GM18505 (cell line): Measurements from ENCODE around the gene CST6.
"Not testable (repeated sequence)": the region's sequence is repeated elsewhere in the genome, so short reads cannot be mapped to it uniquely, and the experiment has no call there.

Experiments used
- ATAC-seq: cut with Tn5 transposase; IDR thresholded peaks from one replicate; pipeline ENCODE4 v1.9.1; 2021; ENCODE audit not compliant: unreplicated experiment
- POLR2A ChIP-seq: IDR thresholded peaks from 4 replicates; pipeline ENCODE4 v1.6.1; 2011; ENCODE audit warnings: borderline replicate concordance; ENCODE audit not compliant: insufficient read depth, insufficient read length; ENCODE audit errors: extremely low read depth

CST6 gene

DNA sequence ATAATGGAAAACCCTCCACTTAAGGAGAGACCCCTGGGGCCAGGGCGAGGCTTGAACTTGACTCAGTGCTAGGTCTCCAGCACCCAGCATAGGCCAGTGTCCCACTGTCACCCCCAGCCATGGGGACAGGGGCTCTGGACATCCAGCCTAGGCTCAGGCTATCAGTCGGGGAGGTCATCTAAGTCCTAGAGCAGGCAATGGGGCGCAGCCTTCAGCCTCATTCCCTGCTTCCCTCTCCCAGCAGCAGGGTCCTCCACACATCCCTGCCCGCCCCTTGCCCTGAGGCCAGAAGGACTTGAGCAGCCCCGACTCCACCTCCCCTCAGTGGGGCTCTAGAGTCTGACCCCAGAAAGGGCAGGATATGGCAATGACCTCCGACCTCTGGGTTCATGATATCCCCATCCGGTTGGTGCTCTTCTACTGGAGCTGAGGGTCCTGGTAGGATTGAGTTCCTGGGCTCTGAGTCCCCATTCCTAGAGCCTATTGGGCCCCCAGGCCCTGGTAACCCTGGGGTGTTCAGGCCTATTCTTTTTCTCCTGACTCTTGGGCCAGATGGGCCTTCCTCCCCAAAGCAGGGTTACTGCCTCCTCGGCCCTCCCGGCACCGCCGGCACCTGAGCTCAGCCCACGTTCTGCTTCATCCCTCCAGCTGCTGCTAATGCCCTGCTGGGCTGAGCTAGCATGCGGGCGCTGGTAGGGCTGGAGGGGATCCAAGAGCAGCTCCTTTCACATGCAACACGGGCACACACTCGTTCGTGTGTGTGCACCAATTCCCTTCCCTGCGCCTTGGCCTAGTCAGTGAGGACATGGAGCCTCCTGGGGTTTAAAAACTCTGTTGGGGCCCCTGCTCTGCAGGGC lies 4.4 kb downstream of the CST6 start:
- no peak for TF ChIP-seq POLR2A
- ATAC-seq = no peak

DNA sequence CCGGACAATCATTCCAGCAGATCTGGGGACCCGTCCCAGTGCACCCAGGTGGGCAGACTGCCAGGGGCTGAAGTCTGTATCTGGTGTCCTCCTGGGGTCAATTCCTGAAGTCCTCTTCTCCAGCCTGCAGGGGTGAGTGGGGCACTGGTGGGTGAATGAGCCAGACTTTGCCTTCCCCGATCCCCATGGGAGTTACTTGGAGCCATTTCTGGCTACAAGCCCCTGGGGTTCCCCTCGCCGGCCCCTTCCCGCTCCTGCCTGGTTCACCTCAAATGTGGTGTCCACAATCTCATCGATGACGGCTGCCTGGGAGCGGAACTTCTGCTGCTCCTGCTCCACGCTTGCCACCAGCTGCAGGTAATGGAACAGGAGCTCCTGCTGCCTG lies 5.0 kb downstream of the CST6 start:
- no peak for ATAC-seq
- no peak for TF ChIP-seq POLR2A

DNA sequence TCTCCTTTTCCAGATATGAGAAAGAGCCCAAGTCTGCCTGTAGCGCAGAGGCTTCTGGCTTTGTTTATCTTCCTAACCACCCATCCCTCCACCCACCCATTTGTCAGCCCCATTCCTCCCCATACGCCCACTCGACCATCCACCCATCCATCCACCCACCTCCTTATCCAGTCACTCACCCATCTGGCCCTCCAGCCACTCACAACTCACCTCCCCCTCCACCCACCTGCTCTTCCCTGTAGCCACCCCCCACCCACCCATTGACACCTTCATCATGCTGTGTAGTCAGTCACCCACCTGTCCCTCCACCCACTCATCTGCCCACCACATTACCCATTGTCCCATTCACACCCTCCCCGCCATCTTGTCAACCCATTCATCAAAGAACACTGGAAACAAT lies 5.5 kb downstream of the CST6 start:
- ATAC-seq = no peak
- TF ChIP-seq POLR2A = no peak

DNA sequence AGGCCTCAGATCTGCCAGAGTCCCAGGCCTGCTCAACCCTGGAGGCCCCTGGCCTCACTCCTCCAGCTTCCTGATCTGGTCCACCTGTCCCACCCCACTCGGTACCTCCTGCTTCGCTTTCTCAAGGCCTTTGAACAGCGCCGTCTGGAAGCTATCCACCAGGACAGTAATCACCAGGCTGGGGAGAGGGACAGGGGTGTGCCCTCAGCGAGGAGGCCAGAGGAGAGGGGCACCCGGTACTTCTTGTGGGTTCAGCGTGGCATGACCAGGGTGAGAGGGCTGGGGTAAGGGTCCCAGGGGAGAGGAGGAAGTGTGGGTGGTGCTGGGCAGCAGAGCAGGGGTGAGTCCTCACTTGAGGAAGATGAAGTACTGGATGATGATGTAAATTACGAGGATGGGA lies 8.4 kb downstream of the CST6 start:
- TF ChIP-seq POLR2A = no peak
- no peak for ATAC-seq

DNA sequence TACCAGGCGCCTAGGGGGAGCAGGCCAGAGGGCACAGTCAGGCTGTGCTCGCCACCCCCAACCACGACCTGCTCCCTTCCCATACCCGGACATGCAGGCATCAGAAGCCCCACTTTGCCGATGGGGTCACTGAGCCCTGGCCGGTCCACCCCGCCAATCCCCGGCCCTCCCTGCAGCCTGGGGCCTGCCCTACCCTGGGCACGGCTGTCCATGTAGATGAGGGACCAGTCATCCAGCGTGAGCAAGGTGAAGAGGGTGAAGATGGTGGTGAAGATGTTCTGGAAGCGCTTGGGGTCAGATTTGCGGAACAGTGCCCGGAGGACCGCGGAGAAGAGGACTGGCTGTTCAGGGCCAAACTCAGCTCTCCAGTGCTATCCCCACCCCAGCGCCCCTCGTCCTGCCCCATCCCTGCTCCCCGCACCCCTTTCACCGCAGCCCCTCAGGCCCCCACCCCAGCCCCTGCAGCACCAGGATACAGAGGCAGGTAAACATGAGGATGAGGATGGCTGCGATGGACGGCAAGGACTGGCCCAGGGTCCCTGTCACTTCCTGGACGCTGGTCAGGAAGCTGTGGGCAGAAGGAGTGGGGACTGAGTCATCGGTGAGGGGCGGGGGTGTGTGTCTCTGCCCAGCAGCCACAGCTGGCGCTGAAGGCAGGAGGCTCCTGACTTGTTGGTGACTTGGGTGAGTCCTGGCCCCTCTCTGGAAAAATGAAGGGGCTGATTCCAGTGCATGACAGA lies 9.0 kb downstream of the CST6 start:
- no peak for ATAC-seq
- TF ChIP-seq POLR2A = no peak

DNA sequence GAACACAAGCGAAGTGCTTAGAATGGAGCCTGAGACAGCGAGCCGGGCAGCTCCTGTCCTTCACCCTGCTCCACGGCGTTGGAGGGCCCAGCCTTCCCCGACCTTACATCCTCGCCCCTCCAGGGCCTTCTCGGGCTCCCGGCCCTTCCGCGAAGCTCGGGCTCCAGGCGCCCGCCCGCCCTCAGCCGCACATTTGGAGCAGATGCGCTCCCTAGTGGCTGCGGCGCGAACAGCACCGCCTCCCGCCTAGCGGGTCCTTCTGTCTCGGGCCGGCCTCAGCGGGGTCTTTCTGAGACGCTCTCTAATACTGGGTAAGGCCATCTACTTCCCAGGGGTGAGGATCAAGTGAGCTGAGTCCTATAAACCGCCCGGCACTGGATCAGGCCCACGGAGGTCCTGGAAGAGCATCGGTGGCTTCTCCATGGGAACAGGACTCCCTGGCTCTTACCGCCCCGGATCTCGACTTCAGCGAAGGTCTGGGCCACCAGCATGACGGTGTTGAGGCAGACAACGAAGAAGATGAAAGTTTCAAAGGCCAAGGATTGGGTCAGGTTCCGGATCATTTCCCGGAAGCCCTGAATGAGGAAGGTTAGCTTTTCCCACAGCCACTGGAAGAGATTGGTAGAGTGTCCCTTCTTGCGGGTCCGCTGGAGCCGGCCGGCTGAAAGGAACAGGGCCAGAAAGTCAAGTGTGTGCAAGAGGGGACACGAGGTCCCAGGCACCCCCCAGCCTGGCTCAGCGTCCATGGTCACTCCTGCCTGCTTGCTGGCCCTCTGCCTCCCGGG lies 10.8 kb downstream of the CST6 start:
- ATAC-seq = no peak
- TF ChIP-seq POLR2A = no peak

DNA sequence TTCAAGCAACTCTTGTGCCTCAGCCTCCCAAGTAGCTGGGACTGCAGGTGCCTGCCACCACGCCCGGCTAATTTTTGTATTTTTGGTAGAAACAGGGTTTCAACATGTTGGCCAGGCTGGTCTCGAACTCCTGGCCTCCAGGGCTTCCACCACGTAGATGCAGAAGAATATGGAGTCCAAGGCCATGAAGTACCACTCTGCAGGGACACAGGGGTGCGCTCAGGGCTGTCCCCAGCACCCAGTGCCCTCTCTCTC lies 11.3 kb downstream of the CST6 start:
- not testable (repeated sequence) for ATAC-seq

DNA sequence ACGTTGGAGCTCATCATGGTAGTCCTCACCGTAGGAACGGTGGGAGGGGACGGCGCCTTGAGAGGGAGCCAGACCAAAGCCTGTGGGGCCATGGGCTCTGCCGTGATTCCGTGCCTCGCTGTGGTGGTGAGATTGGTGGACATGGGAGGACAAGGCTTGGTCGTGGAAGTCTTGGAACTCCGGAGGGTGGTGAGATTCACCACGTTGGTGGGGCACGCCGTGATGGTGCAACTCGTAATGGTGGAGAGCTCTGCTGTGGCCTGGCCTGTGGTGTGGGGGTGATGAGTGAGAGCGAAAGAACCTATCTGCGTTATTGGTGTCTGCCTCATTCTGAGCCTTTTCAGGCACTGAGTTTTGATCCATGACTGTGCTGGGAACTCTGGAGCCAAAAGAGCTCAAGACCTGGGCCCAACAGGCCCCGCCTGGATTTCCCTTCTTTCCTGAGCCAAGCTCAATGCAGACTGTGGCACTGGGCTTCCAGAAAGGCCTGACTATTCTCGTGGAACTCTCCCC lies 14.3 kb downstream of the CST6 start, which contains the start of gene CATSPER1:
Gene CATSPER1, minus strand, starts transcription at position 463 of the 513 bp plus-strand sequence. Its CDS starts 100 bp downstream, at position 363.
- ATAC-seq = no peak
- TF ChIP-seq POLR2A = no peak

DNA sequence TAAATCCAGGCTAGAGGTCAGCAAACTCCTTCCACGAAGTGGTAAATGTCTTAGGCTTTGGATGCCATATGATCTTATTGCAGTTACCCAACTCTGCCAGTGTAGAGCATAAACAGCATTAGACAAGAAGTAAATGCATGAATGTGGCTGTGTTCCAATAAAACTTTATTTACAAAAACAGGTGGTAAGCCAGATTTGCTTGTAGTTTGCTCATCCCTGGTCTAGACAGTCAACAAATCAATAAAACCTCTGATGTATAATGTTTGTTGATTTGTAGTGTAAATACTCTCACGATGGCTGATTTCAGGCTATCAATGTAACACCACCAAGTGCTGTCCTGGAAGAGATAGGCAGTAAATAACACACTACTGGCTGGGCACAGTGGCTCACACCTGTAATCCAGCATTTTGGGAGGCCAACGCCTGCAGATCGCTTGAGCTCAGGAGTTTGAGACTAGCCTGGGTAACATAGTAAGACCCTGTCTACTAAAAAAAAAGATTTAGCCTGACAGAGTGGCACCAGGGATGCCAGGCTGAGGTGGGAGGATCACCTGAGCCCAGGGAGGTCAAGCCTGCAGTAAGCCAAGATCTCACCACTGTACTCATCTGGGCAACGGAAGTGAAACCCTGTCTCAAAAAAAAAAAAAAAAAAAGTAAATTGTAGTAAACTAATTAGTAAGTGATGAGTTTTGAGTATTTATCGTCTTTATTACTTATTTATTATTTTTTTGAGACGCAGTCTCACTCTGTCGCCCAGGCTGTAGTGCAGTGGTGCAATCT lies 21.3 kb downstream of the CST6 start:
- no peak for ATAC-seq
- no peak for TF ChIP-seq POLR2A

DNA sequence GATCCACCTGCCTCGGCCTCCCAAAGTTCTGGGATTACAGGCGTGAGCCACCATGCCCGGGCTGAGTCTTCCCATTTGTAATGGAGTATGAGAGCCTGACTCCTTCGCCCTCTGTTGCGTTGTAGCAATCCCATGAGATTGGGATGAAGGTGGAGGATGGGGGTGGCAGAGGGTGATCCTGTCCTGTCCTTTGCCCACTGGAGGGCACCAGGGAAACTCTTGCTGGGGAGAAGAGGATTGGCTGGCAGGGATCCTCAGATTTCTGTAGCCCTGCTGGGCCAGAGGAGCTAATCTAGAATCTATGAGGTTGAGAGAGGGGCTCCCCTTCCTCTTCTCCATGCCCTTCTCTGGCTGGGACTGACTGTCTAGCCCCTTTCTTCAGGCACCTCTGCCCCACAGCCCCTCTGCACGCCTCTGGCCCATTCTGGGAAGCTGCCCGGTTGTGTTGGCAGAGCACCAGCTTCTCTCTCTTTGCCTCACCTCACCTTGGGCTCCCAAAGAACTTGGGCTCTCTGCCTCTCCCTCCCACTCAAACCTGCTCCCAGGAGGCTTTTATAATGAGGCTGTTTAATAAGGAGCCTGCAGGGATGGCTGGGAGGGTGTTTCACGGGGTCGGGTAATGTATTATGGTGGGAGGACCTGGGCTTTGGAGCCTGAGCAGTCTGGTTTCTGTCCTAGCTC lies 24.0 kb downstream of the CST6 start:
- ATAC-seq = no peak
- no peak for TF ChIP-seq POLR2A

DNA sequence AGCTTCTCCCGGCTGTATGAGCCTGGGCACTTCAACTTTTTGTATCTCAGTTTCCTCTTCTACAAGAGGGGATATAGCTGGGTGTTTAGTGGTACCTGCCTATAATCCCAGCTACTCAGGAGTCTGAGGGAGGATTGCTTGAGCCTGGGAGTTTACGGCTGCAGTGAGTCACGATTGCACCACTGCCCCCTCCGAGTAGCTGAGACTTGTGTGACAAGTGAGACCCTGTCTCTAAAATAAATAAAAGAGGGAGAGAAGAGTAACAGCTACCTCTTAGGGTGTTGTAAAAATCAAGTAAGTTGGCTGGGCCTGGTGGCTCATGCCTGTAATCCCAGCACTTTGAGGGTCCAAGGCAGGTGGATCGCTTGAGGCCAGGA lies 24.5 kb downstream of the CST6 start:
- TF ChIP-seq POLR2A = no peak
- ATAC-seq = no peak

DNA sequence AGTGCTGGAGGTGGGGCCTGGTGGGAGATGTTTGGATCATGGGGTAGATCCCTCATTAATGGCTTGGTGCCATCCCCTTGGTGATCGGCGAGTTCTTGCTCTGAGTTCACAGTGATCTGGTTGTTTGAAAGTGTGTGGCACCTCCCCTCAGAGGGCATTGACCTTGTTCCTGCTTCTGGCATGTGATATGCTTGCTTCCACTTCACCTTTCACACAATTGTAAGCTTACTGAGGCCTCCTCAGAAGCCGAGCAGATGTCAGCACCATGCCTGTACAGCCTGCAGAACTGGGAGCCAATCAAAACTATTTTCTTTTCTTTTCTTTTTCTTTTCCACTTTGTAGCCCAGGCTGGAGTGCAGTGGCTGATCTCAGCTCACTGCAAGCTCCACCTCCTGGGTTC lies 25.5 kb downstream of the CST6 start:
- TF ChIP-seq POLR2A = no peak
- ATAC-seq = no peak

DNA sequence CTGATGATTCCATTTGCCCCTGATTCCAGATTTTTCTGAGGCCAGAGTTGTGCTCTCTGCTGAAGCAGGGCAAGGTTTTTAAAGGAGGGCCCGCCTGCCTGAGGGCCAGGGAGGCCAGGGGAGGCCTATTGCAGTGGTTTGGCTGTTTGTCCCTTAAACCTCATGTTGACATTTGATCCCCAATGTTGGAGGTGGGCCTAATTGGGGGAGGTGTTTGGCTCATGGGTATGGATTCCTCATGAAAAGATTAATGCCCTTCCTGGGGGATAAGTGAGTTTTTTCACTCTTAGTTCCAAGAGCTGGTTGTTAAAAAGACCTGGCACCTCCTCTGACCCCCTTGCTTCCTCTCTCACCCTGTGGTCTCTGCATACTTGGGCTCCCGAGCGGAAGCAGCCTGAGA lies 28.0 kb downstream of the CST6 start:
- no peak for TF ChIP-seq POLR2A
- no peak for ATAC-seq
